ENCODE results near the gene KRT7.

KRT7 gene

DNA sequence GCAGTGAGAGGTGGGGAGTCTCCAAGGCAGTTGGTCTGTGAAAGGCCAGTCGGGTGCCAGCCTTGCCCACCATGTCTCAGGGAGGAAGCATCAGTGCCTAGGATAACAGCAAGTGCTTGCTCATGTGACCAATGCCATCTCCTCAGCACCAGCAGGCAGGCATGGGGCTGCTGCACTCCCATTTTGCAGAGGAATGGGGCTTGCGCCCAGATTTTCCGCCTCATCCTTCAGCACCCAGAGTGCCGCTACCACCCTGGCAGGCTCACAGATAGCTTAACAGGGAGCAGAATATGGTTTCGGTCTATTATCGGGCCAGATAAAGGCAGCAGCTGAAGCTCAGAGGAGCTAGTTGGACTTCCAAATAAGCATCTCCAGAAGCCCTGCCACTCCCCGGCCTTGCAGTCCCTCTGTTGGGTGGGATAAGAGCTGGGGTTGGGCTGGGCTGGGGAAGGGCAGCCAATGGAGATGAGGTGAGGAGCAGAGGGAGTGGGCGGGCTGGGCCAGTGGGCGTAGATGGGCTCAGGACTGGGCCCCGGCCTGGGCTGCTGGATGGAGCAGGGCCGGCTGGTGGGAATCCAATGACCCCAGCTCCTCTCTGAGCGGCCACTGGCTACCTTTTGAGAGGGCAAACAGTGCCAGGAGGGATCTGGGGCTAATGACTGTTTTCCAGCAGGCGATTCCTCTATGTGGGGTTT lies 32.8 kb upstream of the KRT7 start:
- DNase-seq: no peak

DNA sequence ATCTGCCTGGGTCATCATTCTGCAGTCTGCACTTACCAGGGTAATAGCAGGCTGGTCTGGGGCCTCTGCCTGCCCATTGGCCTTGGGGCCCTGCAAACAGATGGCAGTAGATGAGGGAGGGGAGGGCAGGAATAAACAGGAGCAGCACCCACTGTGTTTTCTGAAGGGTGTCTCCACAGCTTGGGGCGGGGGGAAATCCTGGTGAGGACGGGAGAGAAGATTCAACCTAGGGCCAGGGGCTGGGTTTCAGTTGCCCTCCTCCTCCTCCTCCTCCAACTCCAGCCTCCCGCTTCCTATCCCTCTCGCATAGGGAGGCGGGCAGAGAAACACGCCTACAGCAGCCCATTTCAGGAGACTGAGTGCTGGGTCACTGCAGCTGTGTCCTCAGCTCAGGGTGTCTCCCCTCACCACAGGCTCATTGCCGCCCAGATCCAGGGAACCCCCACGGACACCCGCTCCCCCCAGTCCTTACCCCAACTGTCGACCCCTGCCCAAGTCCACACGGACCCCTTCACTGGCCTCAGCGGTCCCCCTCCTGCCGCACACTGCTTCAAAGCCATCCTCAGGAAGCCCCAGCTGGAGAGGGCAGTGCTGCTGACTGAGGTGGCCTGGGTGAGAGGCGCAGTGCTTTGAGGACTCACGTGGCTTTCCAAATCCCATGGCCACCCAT lies 32.1 kb upstream of the KRT7 start:
- DNase-seq: no peak

DNA sequence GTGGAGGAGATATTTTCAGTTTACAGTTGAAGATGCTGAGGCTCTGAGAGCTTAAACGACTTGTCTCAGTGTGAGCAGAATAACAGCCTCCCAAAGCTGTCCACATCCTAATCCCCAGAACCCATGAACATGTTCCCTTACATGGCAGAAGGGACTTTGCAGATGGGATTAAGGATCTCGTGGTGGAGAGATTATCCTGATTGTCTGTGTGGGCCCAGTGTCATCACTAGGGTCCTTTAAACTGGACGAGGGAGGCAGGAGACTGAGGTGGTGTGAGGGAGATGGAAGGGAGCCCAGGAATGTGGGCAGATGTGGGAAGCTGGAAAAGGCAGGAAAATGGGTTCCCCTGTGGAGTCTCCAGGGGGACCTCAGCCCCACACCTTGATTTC lies 31.6 kb upstream of the KRT7 start:
- no peak for DNase-seq

DNA sequence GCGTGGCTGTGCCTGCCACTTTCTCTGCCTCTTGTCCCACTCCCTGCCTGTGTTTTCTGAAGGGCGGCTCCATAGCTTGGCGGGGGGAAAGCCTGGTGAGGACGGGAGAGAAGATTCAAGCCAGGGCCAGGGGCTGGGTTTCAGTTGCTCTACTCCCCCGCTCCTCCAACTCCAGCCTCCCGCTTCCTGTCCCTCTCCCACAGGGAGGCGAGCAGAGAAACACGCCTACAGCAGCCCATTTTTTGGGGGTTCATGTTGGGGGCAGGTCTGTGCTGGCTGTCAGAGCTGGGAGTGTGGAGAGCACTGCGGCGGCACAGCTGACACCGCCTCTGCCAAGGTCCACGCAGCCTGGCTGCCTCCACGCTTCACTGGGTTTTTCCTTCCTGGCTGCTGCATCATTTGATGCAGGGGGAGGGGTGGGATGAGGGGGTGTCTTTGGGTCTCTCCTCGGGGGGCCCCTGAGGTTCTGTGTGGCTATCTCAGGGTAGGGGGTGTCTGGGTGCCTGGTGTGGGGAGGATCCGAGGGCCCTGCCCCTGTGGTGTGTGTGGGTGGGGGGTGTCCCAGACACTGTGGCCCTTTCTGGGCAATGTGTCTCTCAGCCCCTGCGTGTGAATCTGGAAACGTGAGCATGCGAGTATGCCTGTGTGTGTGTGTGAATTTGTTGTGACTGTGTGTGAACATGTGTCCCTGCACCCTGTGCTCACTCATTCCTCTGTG lies 30.5 kb upstream of the KRT7 start:
- DNase-seq: no peak

DNA sequence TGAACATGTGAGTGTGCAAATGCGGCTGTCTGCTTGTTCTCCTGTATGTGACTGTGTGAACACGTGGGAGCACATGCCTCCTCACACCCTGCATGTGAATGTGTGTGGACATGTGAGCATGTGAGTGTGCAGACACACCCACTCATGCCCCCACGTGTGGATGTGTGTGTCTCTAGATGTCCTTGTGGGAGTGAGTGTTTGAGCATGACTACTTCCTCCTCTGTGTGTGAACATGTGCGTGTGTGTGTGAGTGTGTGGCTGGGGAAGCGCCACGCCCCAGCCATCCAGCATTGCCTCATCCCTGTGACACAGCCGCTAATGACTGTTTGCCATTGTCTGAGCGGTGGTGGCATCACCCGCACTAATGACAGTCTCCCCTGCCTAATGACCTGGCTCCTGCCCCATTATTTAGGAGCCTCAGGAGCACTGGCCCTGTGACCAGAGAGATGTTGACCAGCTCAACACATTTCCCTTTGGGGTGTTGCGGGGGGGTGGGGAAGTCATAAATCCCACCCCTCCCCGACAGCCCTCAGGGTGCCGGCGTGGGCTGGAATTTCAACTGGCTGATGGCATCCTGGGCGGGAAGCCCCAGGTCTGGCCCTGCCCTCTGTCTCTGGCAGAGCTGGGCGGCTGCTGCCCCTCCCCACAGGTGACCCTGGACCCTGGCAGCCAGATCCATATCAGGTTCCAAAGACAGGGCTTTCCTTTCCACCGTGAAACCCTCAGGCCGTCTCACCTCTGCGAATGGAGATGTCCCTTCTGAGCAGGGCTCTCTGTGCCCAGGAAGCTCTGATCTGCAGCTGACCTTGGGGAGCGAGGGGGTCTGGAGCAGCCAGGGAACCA lies 29.7 kb upstream of the KRT7 start:
- DNase-seq: peak; percentile 41 to 77

DNA sequence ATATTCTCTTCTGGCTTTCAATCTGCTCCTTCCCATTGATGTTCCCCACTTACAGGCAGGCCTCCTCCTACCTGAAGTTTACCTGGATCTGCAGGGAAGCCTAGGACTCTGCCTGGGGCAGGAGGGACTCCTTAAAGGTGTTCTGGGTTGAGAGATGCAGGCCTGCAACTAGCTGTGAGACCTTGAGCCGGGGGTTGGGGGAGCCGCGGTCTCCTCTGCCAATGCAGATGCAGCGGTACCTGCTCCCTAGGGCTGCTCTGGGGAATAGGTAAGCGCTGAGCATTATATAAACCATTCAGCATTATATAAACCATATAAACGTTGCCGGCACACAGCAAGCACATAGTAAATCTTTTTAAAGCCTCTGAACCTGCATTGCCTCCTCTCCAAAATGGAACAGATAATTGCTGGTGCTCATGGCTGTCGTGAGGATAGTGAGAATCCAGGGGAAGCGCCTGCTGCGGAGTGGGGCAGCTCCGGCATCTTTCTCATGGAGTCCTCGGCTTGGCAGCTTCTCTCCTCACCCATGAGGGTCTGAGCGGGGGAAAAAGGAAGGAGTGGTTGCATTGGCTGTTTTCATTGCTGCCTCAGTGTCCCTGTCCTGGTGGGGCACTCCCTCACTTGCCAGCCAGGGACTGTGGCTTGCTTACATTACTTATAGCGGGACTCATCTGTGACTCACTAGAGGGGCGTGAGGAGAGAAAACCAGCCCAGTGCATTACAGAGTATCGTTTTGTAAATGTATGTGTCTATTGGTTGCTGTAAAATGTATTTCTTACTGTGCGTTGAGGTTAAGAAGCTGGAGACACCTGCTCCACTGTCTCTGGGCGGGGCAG lies 28.7 kb upstream of the KRT7 start:
- no peak for DNase-seq

DNA sequence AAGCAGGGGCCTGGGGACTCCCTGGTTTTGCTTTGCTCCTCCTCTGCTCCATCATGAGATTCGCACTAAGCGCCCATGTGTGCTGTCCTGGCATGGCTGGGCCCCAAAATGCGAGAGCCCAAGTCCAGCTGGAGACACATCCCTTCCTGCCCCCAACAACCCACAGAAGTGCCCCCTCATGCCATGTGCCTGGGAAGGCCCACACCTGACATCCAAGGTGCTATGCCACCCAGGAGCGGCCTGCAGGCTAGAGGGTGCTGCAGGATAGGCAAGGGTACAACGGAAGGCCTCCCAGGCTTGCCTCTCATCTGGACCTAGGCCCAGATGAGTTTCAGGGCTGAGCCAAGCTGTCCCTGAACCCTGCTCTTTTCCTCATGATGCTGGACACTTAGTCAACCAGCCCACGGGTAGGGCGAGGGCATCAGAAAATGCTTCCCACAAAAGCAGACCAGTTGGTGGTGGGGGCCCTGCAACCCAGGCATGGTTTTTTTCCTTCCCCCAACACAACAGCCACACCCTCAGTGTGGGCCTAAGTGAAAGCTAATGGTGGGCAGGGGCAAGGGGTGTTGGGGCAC lies 28.0 kb upstream of the KRT7 start:
- DNase-seq: no peak

DNA sequence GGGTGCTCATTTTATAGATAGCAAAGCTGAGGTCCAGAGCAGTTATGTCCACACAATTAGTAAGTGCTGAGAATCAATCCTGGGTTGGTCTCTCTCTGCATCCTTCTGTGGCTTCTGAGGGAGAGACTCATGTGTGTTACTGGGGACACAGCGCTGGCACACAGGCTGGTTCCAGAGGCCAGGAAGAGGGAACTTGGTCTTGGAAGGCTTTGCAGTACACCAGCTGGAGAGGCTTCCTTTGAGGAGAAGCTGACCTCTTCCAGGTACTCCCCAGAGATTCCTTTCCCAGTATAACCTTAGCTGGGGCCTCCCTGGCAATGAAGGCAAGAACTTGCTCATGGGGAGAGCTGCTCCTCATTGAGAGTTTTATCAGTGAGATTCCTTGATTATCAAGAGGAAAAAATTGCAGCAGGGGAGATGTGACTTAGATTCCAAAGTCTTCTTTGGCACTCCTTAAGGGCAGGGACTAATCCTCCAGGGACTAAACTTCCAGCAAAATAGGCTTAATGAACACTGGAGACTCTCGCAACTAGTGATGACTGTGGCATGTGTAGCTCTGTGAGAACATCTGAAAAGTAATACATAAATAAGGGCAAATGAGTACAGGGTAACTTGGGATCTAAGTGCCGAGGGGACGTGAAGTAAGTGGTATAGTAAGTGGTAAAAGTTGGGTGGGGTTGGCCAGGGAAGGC lies 27.3 kb upstream of the KRT7 start:
- DNase-seq: no peak

DNA sequence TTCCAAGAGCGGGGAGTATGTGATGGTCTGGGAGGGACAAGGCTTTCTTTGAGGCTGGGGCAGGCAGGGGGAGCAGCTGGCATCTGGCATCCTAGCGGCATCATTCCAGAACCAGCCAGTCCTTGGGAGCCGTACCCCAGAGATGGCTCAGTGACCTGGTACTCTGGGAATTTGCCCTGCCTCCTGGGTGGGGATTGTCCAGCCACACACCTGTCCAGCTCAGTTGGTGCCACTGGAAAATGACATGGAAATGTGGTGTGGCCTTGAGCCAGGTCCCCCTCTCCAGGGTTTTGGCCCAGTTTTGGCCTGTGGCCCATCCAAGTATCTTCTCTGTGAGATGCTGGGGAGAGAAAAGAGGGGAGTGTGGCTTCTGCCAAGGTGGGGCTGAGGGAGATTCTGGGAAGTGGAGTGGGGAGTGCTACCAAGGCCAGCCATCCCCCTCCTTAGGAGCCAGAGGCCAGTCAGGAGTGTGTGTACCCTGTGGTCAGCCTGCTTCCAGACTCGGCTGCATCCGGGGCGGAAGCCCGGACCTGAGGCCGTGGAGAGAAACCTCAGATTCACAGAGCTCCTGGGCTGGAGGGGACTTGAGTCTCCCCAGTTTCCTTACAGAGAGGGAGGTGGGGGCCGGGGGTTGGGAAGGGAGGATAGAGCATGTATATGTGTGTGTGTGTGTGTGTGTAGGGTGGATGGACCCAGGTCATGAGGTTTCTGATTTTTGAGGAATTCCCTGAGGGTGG lies 26.6 kb upstream of the KRT7 start:
- DNase-seq: no peak

DNA sequence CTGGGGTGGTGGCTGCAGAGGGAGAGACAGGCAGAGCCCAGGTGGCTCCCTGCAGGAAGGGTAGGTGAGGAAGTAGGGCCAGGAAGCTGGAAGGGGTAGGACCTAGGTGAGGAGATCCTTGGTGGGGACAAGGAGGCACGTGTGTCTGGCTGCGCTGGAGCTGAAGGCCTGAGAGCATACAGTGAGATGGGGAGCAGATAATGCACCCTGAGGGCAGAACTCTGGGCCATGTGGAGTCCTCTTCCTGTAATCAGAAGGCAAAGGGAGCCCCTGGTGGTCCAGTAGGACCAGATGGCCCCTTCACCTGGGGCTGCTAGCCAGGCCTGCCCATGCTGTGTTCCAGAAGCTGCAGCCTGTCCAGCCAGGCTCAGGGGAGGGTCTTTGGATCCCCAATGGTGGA lies 25.9 kb upstream of the KRT7 start:
- DNase-seq: no peak

DNA sequence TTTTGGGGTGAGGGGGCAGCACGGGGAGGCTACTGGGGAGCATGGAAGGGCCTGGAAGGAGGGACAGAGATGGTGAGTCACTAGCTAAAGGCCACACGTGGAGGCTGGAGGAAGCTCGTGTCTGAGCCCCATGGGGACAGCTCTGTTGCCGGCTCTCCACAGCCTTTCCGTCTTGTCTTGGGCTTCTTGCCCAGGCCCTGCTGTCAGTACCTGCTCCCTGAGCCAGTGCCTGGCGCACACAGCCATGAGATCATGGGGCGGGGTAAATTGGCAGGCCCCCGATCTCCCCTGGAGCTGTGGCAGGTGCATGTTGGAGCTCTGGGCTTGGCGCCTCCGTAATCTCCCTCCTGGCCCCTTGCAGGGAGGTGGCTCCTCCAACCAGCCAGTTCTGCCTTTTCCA lies 25.1 kb upstream of the KRT7 start:
- DNase-seq: no peak

DNA sequence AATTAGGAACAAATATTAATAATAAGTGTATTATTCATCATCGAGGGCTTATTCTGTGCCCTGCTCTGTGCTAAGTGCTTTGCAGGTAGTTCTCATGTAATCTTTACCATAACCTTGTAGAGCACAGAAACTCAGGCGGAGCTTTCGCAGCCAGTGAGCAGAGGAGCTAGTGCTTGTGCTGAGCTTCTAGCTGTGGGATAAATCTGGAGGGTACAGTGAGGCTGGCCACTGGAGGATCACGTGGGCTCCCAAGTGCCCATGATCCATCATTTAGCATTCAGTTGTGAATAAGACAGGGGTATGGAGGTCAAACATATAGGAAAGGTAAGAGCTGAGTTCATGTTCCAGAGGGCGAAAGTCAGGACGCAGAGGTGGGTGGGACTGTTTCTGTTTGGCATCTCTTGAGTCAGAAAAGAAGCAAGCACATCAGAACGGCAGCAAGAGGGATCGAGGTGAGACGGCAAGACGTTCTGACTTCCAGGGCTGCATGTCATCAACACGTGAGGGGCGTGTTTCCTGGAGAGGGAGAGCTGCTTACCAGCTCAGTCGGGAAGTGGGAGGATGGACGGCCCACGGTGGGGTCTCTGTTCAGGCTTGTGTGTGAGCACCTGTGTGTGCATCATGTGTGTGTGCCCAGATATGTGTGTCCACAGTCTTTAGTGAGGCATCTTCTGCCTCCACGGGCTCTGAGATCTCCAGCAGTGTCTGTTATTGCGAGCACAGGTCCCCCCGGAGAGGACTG lies 24.4 kb upstream of the KRT7 start:
- no peak for DNase-seq

DNA sequence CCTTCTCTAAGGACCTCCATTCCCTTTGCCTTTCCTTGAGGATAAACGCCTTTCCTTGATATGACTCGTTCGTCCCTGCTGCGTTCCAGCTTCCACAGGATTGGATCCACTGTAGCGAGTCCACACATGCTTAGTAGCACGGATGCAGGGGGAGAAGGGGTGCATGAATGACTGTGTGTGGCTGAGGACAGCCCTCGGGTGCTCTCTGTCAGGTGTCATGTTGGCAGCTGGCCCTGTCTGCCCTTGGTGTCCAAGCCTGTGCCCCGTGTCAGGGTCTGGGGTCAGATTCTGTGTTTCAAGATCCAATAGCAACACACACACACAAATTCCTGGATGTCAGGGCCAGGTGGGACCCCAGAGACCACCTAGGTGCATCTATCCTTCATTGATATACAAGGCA lies 23.7 kb upstream of the KRT7 start:
- DNase-seq: no peak

DNA sequence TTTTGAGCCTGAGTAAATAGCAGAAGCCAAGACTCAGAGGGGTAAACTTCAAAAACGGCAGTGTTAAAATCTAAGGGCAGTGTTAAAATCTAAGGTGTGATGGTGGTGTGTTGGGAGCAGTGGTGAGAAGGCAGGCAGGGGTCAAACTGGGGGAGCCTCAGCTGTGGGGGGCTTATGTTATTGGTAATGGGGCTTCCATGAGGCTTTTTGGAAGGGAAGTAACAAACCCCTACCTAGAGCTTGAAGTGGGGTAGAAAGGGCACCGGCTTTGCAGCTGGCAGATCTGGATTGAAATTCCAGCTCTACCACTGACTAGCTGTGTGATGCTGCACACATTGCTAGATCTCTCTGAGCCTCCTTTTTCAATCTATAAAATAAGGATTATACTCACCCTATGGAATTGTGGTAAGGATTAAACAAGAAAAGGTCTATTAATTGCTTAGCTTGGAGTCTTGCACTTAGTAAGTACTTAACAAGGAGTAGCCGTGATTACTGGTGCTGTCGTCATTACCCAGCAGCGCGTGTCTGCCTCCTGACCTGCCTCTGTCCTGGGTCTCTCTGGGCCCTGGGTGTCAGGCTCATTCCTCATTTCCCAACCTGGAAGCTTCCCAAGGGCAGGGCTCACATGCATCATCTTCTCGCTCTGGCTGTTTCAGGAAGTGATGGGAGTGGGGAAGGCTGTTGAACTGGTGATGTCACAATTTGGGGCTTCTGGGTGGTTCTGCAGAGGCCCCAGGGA lies 22.7 kb upstream of the KRT7 start:
- DNase-seq: no peak

DNA sequence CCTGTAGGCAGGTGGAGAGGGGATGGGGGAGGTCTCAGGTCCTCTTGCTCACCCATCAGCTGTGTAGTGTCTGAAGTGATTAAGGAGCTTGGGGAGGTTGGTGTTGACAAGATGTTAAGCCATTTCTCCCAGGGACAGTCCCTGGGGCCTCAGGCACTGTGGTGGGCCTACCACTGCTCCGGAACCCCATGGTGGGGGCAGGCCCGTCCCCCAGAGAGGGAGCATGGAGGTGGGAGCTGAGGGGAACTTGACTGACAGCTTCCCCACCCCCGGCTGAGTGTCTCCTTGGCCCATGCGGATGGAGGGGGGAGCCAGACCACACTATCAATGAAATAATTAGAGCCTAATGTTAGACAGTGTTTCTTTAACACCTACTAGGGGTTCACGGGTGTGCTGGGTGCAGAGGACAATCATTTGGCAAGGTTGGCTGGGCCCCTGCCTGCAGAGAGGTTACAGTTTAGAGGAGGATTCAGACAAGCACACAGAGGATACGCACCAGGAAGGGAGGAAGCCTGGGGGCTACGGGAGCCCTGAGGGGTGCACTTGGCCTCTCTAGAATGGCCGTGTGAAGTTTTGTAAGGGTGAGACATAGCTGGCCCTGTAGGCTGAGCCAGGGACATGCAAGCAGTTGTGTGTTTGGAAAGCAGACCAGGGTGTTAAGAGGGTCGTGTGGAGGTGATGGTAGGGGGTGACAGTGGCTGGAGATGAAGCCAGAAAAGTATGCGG lies 22.0 kb upstream of the KRT7 start:
- no peak for DNase-seq

DNA sequence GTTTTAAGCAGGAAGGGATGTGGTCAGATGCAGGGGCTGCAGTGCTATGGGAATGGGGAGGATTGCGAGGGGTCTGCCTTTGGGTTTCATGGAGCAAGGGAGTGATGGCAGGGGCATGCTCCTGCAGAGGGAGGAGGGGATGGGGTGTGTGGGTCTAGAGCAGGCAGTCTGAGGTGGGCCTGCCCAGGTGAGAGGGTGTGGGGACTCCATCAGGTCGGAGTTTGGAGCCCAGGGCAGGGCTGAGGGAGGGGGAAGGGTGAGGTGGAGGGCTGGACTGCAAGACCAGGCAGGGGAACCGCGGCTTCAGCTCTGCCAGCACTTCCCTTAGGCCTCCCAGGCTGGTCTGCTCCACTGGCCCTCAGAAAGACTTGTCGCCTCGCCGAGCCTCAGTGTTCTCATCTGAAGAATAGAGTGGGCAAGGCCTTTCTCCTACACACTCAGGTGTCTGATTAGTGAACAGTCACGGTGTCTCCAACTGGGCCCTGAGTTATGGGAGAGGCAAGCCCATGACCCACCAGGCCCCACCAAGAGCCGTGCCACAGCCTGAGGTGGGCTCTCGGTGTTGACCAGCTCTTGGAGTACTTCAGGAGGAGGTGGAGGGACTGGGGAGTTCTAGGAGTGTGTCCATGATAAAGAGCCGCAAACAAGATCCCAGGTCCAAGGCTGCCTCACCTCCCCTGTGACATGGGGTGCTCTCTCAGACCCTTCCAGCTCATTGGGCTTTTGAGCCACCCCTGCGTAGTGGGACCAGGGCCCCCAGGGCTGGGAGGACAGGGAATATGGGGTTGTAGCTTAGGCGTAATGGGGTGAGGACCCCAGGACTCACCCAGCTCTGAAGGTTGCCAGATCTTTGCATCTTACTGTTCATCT lies 21.1 kb upstream of the KRT7 start:
- no peak for DNase-seq
